HFFc6 (cell line): ENCODE data around the gene SLC9A7. TPM values are rescaled to one million over a fixed set of nuclear protein-coding genes. Genes with fewer than 3 reads are reported as not detected.

ENCODE experiments used
- DNase-seq: peaks from one replicate; pipeline ENCODE4 v3.0.0-alpha.2; 2018
- H3K27ac Mint-ChIP-seq: 2 replicates; pipeline ENCODE4 v1.8.0; 2020; ENCODE audit warnings: mild to moderate bottlenecking, mixed read lengths
- H3K27me3 Mint-ChIP-seq: 2 replicates; pipeline ENCODE4 v1.8.0; 2021; ENCODE audit warnings: mild to moderate bottlenecking, moderate library complexity, mixed read lengths; ENCODE audit not compliant: insufficient read depth
- H3K36me3 Mint-ChIP-seq: 2 replicates; pipeline ENCODE4 v1.8.0; 2021; ENCODE audit warnings: low read depth, mixed read lengths
- H3K4me1 Mint-ChIP-seq: 2 replicates; pipeline ENCODE4 v1.8.0; 2020; ENCODE audit warnings: low read depth, mixed read lengths
- H3K4me3 Mint-ChIP-seq: 2 replicates; pipeline ENCODE4 v1.8.0; 2020; ENCODE audit warnings: mild to moderate bottlenecking, moderate library complexity, mixed read lengths
- H3K9me3 Mint-ChIP-seq: 2 replicates; pipeline ENCODE4 v1.8.0; 2020; ENCODE audit warnings: mild to moderate bottlenecking, mixed read lengths
- total RNA-seq, 6 experiments: library from RNA; stranded (reverse); fragmentation: NEBNext Ultra II Directional; extraction: Animal tissue kit (Norgen Biotek cat#: 25700); gene quantifications; 2 replicates in 1 of 6; 3 replicates in 5 of 6; pipeline ENCODE4 v1.2.3, GENCODE V29; 2021
- TF ChIP-seq, protein P1 (sequence below): fragments of 200-600 bp; sonication (generic); IDR thresholded peaks from 2 replicates; pipeline ENCODE4 v1.5.0; 2021; ENCODE audit warnings: antibody characterized with exemption, mild to moderate bottlenecking

Gene SLC9A7
- total RNA-seq, 6 experiments from 2014 or later = 41.8 to 54.1 (median 45.7) TPM

- no peak overlapping the region for H3K4me3 Mint-ChIP-seq
- DNase-seq = no peak
- H3K9me3 Mint-ChIP-seq = no peaks in the 10 kb centered on the region
- H3K27ac Mint-ChIP-seq = no peak overlapping the region; the same call in 1 of the 2 replicates
- H3K4me1 Mint-ChIP-seq = peaks cover 45% of the 10 kb centered on the region
- no peaks in the 10 kb centered on the region for H3K27me3 Mint-ChIP-seq
- peaks cover 14% of the 10 kb centered on the region; the same call in 1 of the 2 replicates for H3K36me3 Mint-ChIP-seq
- TF ChIP-seq, protein P1, sequence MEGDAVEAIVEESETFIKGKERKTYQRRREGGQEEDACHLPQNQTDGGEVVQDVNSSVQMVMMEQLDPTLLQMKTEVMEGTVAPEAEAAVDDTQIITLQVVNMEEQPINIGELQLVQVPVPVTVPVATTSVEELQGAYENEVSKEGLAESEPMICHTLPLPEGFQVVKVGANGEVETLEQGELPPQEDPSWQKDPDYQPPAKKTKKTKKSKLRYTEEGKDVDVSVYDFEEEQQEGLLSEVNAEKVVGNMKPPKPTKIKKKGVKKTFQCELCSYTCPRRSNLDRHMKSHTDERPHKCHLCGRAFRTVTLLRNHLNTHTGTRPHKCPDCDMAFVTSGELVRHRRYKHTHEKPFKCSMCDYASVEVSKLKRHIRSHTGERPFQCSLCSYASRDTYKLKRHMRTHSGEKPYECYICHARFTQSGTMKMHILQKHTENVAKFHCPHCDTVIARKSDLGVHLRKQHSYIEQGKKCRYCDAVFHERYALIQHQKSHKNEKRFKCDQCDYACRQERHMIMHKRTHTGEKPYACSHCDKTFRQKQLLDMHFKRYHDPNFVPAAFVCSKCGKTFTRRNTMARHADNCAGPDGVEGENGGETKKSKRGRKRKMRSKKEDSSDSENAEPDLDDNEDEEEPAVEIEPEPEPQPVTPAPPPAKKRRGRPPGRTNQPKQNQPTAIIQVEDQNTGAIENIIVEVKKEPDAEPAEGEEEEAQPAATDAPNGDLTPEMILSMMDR = no peak
Measured at GRCh38 chrX:46634577-46634976, 124.3 kb downstream of the SLC9A7 start.

GRCh38 chrX:46630141-46630540 is 128.8 kb downstream of the SLC9A7 start:
- Mint-ChIP-seq H3K36me3 (peaks cover 10% of the 10 kb centered on the region; the same call in 1 of the 2 replicates), H3K27ac (no peak overlapping the region), H3K4me1 (peaks cover 49% of the 10 kb centered on the region), H3K9me3 (no peaks in the 10 kb centered on the region), H3K4me3 (no peak overlapping the region), H3K27me3 (no peaks in the 10 kb centered on the region; the same call in 1 of the 2 replicates)
- DNase-seq = peak; percentile 37
- TF ChIP-seq, protein P1 = no peak

DNA sequence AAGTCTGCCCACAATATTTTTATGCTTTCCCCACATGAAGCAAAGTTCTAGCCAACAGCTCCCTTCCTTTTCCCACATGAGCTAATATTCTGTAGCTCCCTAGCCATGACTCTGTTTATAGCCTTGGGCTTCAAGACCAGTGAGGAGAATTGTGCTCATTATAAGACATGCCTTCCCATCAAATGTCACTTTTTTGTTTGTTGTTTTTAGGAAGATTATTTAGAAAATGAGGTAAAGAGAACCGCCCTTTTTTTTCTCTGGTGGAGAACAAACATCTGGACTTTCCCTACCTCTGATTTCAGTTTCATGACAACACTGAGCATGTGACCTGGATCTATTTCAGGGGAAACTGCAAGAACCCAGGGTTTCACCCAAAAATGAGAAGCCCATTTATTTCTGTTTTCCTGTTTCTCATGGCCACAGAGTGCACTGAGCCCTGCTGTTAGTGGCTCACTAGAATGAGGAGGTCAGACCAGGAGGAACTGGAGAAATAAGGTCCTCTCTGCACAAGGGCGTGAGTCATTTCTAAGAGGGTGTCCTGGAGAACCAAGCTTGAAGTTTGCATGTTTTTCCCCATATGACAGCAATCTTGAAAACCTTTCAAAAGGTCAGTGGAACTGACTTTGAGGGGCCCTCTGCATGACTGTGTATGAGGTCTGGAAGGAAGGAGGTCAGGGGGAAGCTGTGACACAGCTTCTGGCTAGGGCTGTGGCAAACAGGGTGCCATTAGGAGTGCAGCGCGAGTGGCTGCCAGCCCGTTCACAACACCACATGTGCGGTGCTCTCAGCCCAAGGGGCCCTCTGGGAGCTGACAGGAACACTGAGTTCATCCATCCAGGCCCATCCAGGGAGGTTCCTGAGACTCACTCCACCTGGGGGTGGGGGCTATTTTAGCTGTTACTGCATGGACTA is 130.2 kb downstream of the SLC9A7 start:
- H3K27ac Mint-ChIP-seq = peak overlapping the region; percentile 78
- no peaks in the 10 kb centered on the region for H3K9me3 Mint-ChIP-seq

GRCh38 chrX:46627711-46628419 is 131.1 kb downstream of the SLC9A7 start:
- DNase-seq = no peak
- H3K27me3 Mint-ChIP-seq = no peaks in the 10 kb centered on the region; the same call in 1 of the 2 replicates
- no peak overlapping the region for H3K4me3 Mint-ChIP-seq
- H3K27ac Mint-ChIP-seq = peak overlapping the region; percentile 78
- TF ChIP-seq, protein P1 = no peak
- H3K4me1 Mint-ChIP-seq = peaks cover 36% of the 10 kb centered on the region
- peaks cover 9% of the 10 kb centered on the region; the same call in 1 of the 2 replicates for H3K36me3 Mint-ChIP-seq
- no peaks in the 10 kb centered on the region for H3K9me3 Mint-ChIP-seq

More for the DNA sequence above, 130.2 kb downstream of the SLC9A7 start:
- peaks cover 42% of the 10 kb centered on the region for H3K4me1 Mint-ChIP-seq
- H3K4me3 Mint-ChIP-seq = peak overlapping the region; percentile 24; the same call in 1 of the 2 replicates
- peaks cover 9% of the 10 kb centered on the region; the same call in 1 of the 2 replicates for H3K36me3 Mint-ChIP-seq
- H3K27me3 Mint-ChIP-seq = no peaks in the 10 kb centered on the region; the same call in 1 of the 2 replicates
- TF ChIP-seq, protein P1 = no peak
- peak; percentile 47 for DNase-seq

DNA sequence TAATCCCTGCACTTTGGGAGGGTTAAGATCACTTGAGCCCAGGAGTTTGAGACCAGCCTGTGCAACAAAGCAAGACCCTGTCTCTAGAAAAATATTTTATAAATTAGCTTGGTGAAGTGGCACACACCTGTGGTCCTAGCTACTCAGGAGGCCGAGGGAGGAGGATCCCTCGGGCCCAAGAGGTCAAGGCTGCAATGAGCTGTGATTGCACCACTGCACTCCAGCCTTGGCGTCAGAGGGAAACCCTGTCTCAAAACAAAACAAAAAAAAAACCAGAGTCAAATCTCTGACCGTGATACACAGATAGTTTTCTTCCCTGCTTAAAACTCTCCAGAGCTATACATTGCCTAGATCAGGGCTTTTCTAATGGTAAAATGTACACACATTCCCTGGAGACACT is 131.9 kb downstream of the SLC9A7 start:
- no peak for DNase-seq
- TF ChIP-seq, protein P1 = no peak
- peaks cover 36% of the 10 kb centered on the region for H3K4me1 Mint-ChIP-seq
- H3K9me3 Mint-ChIP-seq = no peaks in the 10 kb centered on the region
- H3K4me3 Mint-ChIP-seq = no peak overlapping the region
- H3K36me3 Mint-ChIP-seq = peaks cover 8% of the 10 kb centered on the region; the same call in 1 of the 2 replicates
- H3K27ac Mint-ChIP-seq = no peak overlapping the region
- no peaks in the 10 kb centered on the region; the same call in 1 of the 2 replicates for H3K27me3 Mint-ChIP-seq
